UCSD-AML1 (cell line): Measurements from ENCODE around the gene KLHL34.

Source experiments
- DNase-seq: peaks from one replicate; lab custom pipeline; 2025; ENCODE audit not compliant: unreplicated experiment; lab: John Stamatoyannopoulos, UW

The KLHL34 gene

GRCh38 chrX:21658152-21658737 lies at the start of gene KLHL34:
KLHL34 (minus strand) TSS chrX:21658330; CDS start chrX:21657788, 542 bp downstream.
- no peak for DNase-seq

- no peak for DNase-seq
These were observed 47.1 kb upstream of the KLHL34 start for GRCh38 chrX:21705225-21705624.

- DNase-seq: no peak
These were observed 44.6 kb upstream of the KLHL34 start for GRCh38 chrX:21702725-21703124.

GRCh38 chrX:21700967-21701366 lies 42.8 kb upstream of the KLHL34 start:
- DNase-seq: no peak

GRCh38 chrX:21700275-21700674 lies 42.1 kb upstream of the KLHL34 start:
- DNase-seq: no peak

- DNase-seq: no peak
These were observed 41.0 kb upstream of the KLHL34 start for GRCh38 chrX:21699136-21699535.

GRCh38 chrX:21698272-21698671 lies 40.1 kb upstream of the KLHL34 start:
- DNase-seq: no peak

- no peak for DNase-seq
These were observed 33.4 kb upstream of the KLHL34 start for GRCh38 chrX:21691512-21692018.

GRCh38 chrX:21683941-21684340 lies 25.8 kb upstream of the KLHL34 start:
- no peak for DNase-seq

GRCh38 chrX:21678048-21678612 lies 20.0 kb upstream of the KLHL34 start:
- DNase-seq: no peak

- DNase-seq: no peak
These were observed 17.8 kb upstream of the KLHL34 start for GRCh38 chrX:21675931-21676330.

- DNase-seq: no peak
These were observed 16.5 kb upstream of the KLHL34 start for GRCh38 chrX:21674430-21675186.

GRCh38 chrX:21666679-21667078 lies 8.5 kb upstream of the KLHL34 start:
- no peak for DNase-seq

GRCh38 chrX:21666252-21666651 lies 8.1 kb upstream of the KLHL34 start:
- DNase-seq: no peak

- DNase-seq: no peak
These were observed 4.6 kb upstream of the KLHL34 start for GRCh38 chrX:21662761-21663160.

- DNase-seq: no peak
These were observed 3.2 kb upstream of the KLHL34 start for GRCh38 chrX:21661316-21661715.

- no peak for DNase-seq
These were observed 2.0 kb upstream of the KLHL34 start for GRCh38 chrX:21660156-21660555.

GRCh38 chrX:21659320-21659719 lies 1.2 kb upstream of the KLHL34 start:
- no peak for DNase-seq

GRCh38 chrX:21658746-21659145 lies 616 bp upstream of the KLHL34 start:
- no peak for DNase-seq

- no peak for DNase-seq
These were observed 595 bp downstream of the KLHL34 start for GRCh38 chrX:21657318-21658151.

GRCh38 chrX:21656587-21657317 lies 1.4 kb downstream of the KLHL34 start:
- DNase-seq: no peak
